ENCODE data around the gene GJC2. TPM values are rescaled to one million over a fixed set of nuclear protein-coding genes. Genes with fewer than 3 reads are reported as not detected.
A peak's percentile ranks its signal among the peaks of the same experiment; 100 is the strongest.

The GJC2 gene
- total RNA-seq, 1 experiment from 2014 or later = 1.6 TPM

DNA sequence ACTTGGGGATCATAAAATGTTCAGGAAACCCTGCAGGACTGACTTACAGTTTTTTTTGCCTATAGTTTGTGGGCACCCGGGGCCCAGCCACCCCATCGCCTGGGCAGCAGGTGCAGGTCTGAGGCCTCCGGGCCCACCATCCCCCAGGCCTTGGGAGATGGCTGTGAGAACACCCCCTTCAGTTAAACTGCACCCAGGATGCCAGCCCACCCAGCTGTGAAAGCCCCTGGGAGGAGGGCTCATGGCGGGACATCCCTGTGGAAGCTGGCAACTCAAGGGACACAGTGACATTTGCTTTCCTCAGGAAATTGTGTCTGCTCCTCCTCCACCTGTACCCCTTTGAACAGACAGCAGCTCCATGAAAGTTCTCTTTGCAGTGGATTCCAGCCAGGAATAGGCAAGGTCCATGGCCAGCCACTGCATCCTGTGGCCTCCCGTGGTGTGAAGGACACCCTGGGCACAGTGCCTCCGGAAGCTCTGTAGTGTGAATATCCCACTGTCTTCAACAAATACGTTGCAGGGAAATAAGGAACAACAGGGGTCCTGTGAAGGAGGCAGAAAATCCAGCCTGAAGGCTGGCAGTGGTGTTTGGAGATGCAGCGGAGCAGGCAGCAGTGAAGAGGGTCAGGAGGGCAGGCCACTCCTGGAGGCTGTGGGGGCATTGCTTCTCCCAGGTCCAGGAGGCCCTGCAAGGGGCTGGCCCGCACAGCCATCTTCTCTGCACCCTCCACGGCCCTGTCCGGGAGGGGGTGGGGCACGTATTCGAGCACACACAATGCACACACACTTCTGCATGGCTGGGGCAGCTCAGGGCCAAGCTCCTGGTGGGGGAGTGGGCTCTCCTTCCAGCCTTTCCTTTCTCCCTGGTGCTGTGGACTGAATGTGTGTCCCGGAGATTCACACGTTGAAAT is 56.1 kb downstream of the GJC2 start:
- H3K9me3 ChIP-seq (ENCODE audit: control insufficient read depth, low read depth, low read length) = no peaks in the 10 kb centered on the region
- no peak overlapping the region for H2AK5ac ChIP-seq (ENCODE audit: insufficient read length, low read length)
- H3T11ph ChIP-seq (ENCODE audit: low read length) = no peak overlapping the region
- H2BK20ac ChIP-seq (ENCODE audit: low read depth, low read length, poor library complexity, severe bottlenecking) = no peak overlapping the region
- H3K23me2 ChIP-seq (ENCODE audit: insufficient read length, low read depth, low read length, poor library complexity, severe bottlenecking) = no peaks in the 10 kb centered on the region
- peaks cover 0 to 2% of the 10 kb centered on the region in 2 experiments; a peak in 1 of 5 replicates for H3K9me3 Mint-ChIP-seq
- no peaks in the 10 kb centered on the region for H3K79me2 ChIP-seq (ENCODE audit: insufficient read depth, low read length)
- H3K4me1 Mint-ChIP-seq = peaks cover 2% of the 10 kb centered on the region in 2 experiments; a peak in 2 of 4 replicates
- H4K91ac ChIP-seq (ENCODE audit: insufficient read length, low read depth, low read length) = no peak overlapping the region
- no peak overlapping the region for H3K18ac ChIP-seq (ENCODE audit: insufficient read length, low read depth, low read length)
- H3K27me3 Mint-ChIP-seq (ENCODE audit: low read depth) = peaks cover 44% of the 10 kb centered on the region
- H4K20me1 ChIP-seq (ENCODE audit: control insufficient read depth, insufficient read depth, insufficient read length) = no peaks in the 10 kb centered on the region
- no peak overlapping the region for H2AFZ ChIP-seq (ENCODE audit: low read length)
- no peak overlapping the region for H2BK12ac ChIP-seq (ENCODE audit: insufficient read length, low read depth, low read length)
- H4K8ac ChIP-seq (replicated peaks; ENCODE audit: insufficient read length, low read depth, low read length) = no peak overlapping the region
- no peak overlapping the region; a peak in 1 of 5 replicates for H3K4me3 Mint-ChIP-seq
- H3K36me3 Mint-ChIP-seq (ENCODE audit: insufficient read depth in 1 of 3, low read depth in 3 of 3) = peaks cover 0 to 1% (median 0%) of the 10 kb centered on the region in 3 experiments; a peak in 2 of 7 replicates
- H3K9ac ChIP-seq (ENCODE audit: extremely low read depth, insufficient read length, low read length) = no peak overlapping the region
- no peak overlapping the region for H2BK15ac ChIP-seq (ENCODE audit: low read depth, low read length)
- H3K4me1 ChIP-seq (ENCODE audit: insufficient read depth, low read length) = no peaks in the 10 kb centered on the region
- H3K27ac Mint-ChIP-seq = no peak overlapping the region
- no peak overlapping the region for H3K4me2 ChIP-seq (ENCODE audit: insufficient read depth, insufficient read length, low read length)
- no CpG with 5 or more reads among the region's 15 CpGs for WGBS (ENCODE audit: extremely low coverage, insufficient read length, low lambda C conversion rate)
- TF ChIP-seq, protein P1, sequence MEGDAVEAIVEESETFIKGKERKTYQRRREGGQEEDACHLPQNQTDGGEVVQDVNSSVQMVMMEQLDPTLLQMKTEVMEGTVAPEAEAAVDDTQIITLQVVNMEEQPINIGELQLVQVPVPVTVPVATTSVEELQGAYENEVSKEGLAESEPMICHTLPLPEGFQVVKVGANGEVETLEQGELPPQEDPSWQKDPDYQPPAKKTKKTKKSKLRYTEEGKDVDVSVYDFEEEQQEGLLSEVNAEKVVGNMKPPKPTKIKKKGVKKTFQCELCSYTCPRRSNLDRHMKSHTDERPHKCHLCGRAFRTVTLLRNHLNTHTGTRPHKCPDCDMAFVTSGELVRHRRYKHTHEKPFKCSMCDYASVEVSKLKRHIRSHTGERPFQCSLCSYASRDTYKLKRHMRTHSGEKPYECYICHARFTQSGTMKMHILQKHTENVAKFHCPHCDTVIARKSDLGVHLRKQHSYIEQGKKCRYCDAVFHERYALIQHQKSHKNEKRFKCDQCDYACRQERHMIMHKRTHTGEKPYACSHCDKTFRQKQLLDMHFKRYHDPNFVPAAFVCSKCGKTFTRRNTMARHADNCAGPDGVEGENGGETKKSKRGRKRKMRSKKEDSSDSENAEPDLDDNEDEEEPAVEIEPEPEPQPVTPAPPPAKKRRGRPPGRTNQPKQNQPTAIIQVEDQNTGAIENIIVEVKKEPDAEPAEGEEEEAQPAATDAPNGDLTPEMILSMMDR (conservative IDR thresholded peaks at IDR 0.05) = no peak
- no peak overlapping the region for H3K27ac ChIP-seq (ENCODE audit: insufficient read length, low read depth, low read length)
- H2BK5ac ChIP-seq (ENCODE audit: insufficient read length, low read length) = no peak overlapping the region
- no peak overlapping the region for H2BK120ac ChIP-seq (ENCODE audit: low read depth, low read length, poor library complexity, severe bottlenecking)
- H3K27me3 ChIP-seq (ENCODE audit: insufficient read depth, low read length) = no peaks in the 10 kb centered on the region; the same call in 1 of the 2 replicates
- no peak overlapping the region for H3K4ac ChIP-seq (ENCODE audit: low read depth, low read length)
- no peak overlapping the region for H3K23ac ChIP-seq (ENCODE audit: insufficient read length, low read depth, low read length)
- DNase-seq = peak; percentile 20
- no peak overlapping the region for H3K14ac ChIP-seq (ENCODE audit: insufficient read depth, low read length)
- no peak overlapping the region for H4K5ac ChIP-seq (ENCODE audit: insufficient read length, low read depth, low read length)
- no peaks in the 10 kb centered on the region for H3K79me1 ChIP-seq (ENCODE audit: insufficient read depth, low read depth, low read length, poor library complexity, severe bottlenecking)
- no peak overlapping the region for H3K56ac ChIP-seq (ENCODE audit: insufficient read length, low read depth, low read length)

Data from H9 (cell line).